Measurements from ENCODE around the gene PITPNC1. TPM values are rescaled to one million over a fixed set of nuclear protein-coding genes. Genes with fewer than 3 reads are reported as not detected.

Gene PITPNC1
- total RNA-seq, 1 experiment from 2014 or later = 40.1 TPM

DNA sequence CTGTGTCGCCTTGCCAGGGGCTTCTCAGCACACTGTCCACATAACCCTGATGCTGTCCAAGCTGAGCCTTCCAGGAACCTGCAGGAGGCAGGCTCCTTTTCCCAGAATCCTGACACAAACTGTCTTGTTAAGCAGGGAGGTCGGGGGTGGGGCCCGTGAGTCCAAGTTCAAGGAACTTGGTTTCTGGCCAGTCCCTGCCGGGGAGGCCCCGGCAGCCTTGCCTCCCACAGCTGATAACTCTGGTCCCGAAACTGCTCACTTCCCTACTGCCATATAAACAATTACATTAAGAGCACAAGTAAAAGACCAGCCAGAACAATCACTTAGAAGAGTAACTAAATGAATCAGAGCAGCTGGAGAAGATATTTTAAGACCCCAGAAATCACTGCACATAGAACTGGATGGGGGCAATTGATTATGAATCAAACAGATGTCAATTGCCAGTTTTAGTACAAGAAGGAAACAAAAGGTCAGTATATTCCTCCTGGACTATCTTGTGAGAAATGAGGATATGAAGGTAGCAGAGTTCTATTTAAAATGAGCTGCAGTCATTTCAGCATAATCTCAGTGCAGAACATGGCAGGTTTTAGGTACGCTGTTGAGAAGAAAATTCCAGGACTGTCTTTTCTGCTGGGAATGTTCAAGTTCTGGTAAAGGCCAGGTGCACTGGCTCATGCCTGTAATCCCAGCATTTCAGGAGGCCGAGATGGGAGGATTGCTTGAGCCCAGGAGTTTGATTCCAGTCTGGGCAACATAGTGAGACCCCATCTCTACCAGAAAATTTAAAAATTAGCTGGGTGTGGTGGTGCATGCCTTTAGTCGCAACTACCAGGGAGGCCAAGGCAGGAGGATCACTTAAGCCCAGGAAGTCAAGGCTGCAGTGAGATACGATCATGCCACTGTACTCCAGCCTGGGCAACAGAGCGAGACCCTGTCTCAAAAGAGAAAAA is 169.8 kb downstream of the PITPNC1 start:
- POLR2A ChIA-PET = no interaction called here
- Mint-ChIP-seq H3K27me3 (ENCODE audit: insufficient read depth, unreplicated experiment) (no peaks in the 10 kb centered on the region), H3K27ac (ENCODE audit: low read depth, unreplicated experiment) (no peak overlapping the region), H3K9me3 (ENCODE audit: unreplicated experiment) (no peaks in the 10 kb centered on the region), H3K4me3 (ENCODE audit: unreplicated experiment) (no peak overlapping the region), H3K4me1 (ENCODE audit: insufficient read depth, unreplicated experiment) (no peaks in the 10 kb centered on the region), H3K36me3 (ENCODE audit: insufficient read depth, unreplicated experiment) (no peaks in the 10 kb centered on the region)
- DNase-seq (ENCODE audit: unreplicated experiment) = peak; percentile 4
- no TSS peak for BruUV-seq (replicated peaks)
- intact Hi-C loops (cut with micrococcal nuclease) = no loop called here
- CTCF ChIA-PET = no interaction called here
- TF ChIP-seq, protein P1, sequence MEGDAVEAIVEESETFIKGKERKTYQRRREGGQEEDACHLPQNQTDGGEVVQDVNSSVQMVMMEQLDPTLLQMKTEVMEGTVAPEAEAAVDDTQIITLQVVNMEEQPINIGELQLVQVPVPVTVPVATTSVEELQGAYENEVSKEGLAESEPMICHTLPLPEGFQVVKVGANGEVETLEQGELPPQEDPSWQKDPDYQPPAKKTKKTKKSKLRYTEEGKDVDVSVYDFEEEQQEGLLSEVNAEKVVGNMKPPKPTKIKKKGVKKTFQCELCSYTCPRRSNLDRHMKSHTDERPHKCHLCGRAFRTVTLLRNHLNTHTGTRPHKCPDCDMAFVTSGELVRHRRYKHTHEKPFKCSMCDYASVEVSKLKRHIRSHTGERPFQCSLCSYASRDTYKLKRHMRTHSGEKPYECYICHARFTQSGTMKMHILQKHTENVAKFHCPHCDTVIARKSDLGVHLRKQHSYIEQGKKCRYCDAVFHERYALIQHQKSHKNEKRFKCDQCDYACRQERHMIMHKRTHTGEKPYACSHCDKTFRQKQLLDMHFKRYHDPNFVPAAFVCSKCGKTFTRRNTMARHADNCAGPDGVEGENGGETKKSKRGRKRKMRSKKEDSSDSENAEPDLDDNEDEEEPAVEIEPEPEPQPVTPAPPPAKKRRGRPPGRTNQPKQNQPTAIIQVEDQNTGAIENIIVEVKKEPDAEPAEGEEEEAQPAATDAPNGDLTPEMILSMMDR (IDR thresholded peaks at IDR 0.05; ENCODE audit: unreplicated experiment) = no peak

DNA sequence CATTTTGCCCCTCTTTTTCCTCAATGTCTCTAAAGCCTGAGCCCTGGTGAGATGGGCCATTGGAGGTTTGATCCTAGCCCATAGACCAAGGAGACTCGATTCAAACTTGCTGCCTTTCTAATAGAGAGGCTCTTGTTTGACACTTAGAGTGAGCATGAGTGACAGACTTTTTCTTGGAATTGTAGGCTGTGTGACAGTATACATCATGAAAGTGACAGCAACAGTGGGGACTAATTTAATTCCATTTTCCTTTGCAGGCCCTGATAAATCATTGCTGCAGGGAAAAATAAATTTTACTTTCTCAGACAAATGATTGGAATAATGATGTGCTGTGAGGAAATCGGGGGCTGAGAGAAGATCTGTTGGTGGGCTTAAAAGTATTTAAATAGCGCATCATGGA is 171.6 kb downstream of the PITPNC1 start:
- H3K4me1 Mint-ChIP-seq (ENCODE audit: insufficient read depth, unreplicated experiment) = no peaks in the 10 kb centered on the region
- BruUV-seq (replicated peaks) = no TSS peak
- H3K27ac Mint-ChIP-seq (ENCODE audit: low read depth, unreplicated experiment) = no peak overlapping the region
- POLR2A ChIA-PET = interaction anchor here (0.7 to 1.2 kb wide), 2 partner anchors 100 to 169 kb away, joined by 3 read pairs; no protein-coding TSS in a partner anchor
- H3K9me3 Mint-ChIP-seq (ENCODE audit: unreplicated experiment) = no peaks in the 10 kb centered on the region
- intact Hi-C loops (cut with micrococcal nuclease) = no loop called here
- no peaks in the 10 kb centered on the region for H3K36me3 Mint-ChIP-seq (ENCODE audit: insufficient read depth, unreplicated experiment)
- TF ChIP-seq, protein P1 (IDR thresholded peaks at IDR 0.05; ENCODE audit: unreplicated experiment) = no peak
- H3K4me3 Mint-ChIP-seq (ENCODE audit: unreplicated experiment) = no peak overlapping the region
- DNase-seq (ENCODE audit: unreplicated experiment) = no peak
- CTCF ChIA-PET = no interaction called here
- H3K27me3 Mint-ChIP-seq (ENCODE audit: insufficient read depth, unreplicated experiment) = no peaks in the 10 kb centered on the region

DNA sequence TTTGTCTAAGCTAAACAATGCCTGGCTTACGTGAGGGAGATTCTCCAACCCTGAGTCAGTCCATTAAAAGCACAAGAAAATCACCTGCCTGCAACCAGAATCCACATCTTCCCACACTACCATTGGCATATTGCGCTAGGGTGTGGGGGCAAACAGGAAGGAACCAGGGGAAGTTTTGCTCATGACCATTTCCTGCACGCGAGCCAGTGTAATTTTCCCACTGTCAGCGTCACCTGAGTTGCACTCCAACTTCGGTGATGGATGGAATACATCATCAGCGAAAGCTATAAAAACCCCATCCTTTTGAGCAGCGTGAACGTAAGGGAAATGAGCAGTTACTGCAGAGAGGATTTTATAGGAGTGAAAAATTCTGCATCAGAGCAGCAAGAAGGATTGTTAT is 172.7 kb downstream of the PITPNC1 start:
- TF ChIP-seq, protein P1 (IDR thresholded peaks at IDR 0.05; ENCODE audit: unreplicated experiment) = no peak

DNA sequence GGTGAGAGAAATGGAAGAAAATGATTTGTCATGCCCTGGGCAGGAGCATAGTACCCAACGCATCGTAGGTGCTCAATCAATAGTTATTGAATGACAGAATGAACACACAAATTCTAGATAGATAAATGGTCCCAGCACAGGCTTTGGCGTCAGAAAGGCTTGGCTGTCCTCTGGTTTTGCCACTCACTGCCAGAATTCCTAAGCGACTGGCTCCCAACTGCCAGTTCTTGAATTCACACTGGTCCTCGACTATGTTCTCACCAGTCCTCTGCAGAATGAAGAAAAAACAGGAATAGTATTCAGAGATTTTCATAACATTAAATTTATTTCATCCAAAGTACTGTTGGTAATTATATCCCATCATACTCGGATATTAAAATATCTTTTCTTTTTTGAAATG is 177.6 kb downstream of the PITPNC1 start:
- no TSS peak for BruUV-seq (replicated peaks)
- intact Hi-C loops (cut with micrococcal nuclease) = no loop called here
- DNase-seq (ENCODE audit: unreplicated experiment) = no peak
- ChIA-PET POLR2A (no interaction called here), CTCF (interaction anchor here (0.5 kb wide), 1 partner anchor 135 kb away, joined by 4 read pairs; no protein-coding TSS in a partner anchor)
- H3K36me3 Mint-ChIP-seq (ENCODE audit: insufficient read depth, unreplicated experiment) = no peaks in the 10 kb centered on the region
- H3K4me1 Mint-ChIP-seq (ENCODE audit: insufficient read depth, unreplicated experiment) = no peaks in the 10 kb centered on the region
- no peak overlapping the region for H3K27ac Mint-ChIP-seq (ENCODE audit: low read depth, unreplicated experiment)
- H3K27me3 Mint-ChIP-seq (ENCODE audit: insufficient read depth, unreplicated experiment) = no peaks in the 10 kb centered on the region
- no peaks in the 10 kb centered on the region for H3K9me3 Mint-ChIP-seq (ENCODE audit: unreplicated experiment)
- TF ChIP-seq, protein P1 (IDR thresholded peaks at IDR 0.05; ENCODE audit: unreplicated experiment) = no peak
- no peak overlapping the region for H3K4me3 Mint-ChIP-seq (ENCODE audit: unreplicated experiment)

More for the DNA sequence above, 172.7 kb downstream of the PITPNC1 start:
- H3K27ac Mint-ChIP-seq (ENCODE audit: low read depth, unreplicated experiment) = no peak overlapping the region
- no peaks in the 10 kb centered on the region for H3K36me3 Mint-ChIP-seq (ENCODE audit: insufficient read depth, unreplicated experiment)
- H3K4me3 Mint-ChIP-seq (ENCODE audit: unreplicated experiment) = no peak overlapping the region
- H3K4me1 Mint-ChIP-seq (ENCODE audit: insufficient read depth, unreplicated experiment) = no peaks in the 10 kb centered on the region
- CTCF ChIA-PET = no interaction called here
- no peaks in the 10 kb centered on the region for H3K27me3 Mint-ChIP-seq (ENCODE audit: insufficient read depth, unreplicated experiment)
- POLR2A ChIA-PET = no interaction called here
- no peaks in the 10 kb centered on the region for H3K9me3 Mint-ChIP-seq (ENCODE audit: unreplicated experiment)
- no peak for DNase-seq (ENCODE audit: unreplicated experiment)
- no TSS peak for BruUV-seq (replicated peaks)
- intact Hi-C loops (cut with micrococcal nuclease) = no loop called here

Measured in MCF 10A (cell line).